Endothelial cell of umbilical vein (primary cell): ENCODE data around the gene FNDC5. TPM values are rescaled to one million over a fixed set of nuclear protein-coding genes. Genes with fewer than 3 reads are reported as not detected.

ENCODE experiments used
- BruUV-seq: library from RNA; stranded (reverse); fragments of 400-500 nt; replicated peaks from 2 replicates; lab custom pipeline; 2021; lab: Mats Ljungman, UMichigan
- CTCF ChIA-PET: fragments of 300-600, 350-600 bp; sonication (Branson Sonifier 250); formaldehyde crosslinking; loops from one replicate; lab custom pipeline; 2021; ENCODE audit warnings: antibody characterized with exemption, inconsistent platforms; lab: Charles Lee
- POLR2A ChIA-PET: fragments of 300-600, 350-600 bp; sonication (Branson Sonifier 250); formaldehyde crosslinking; loops from one replicate; lab custom pipeline; 2021; ENCODE audit warnings: antibody characterized with exemption, inconsistent platforms; lab: Charles Lee
- DNase-seq: peaks from one replicate; pipeline ENCODE4 v3.0.0-alpha.2; 2011; ENCODE audit warnings: low read depth, low spot score
- FAIRE-seq: peaks from 2 replicates; lab custom pipeline; 2011; peaks lifted over from hg19 to GRCh38; lab: Jason Lieb, UNC
- H2AFZ ChIP-seq: 2 replicates; pipeline ENCODE4 v1.6.0; 2012; ENCODE audit warnings: low read depth, low read length, control low read depth, inconsistent platforms
- H3K27ac ChIP-seq: 2 replicates; pipeline ENCODE4 v1.5.1; 2011; ENCODE audit warnings: low read depth, mild to moderate bottlenecking, control low read depth, low read length, moderate library complexity; ENCODE audit not compliant: insufficient read depth
- H3K27me3 ChIP-seq, 2 experiments: 2 replicates each; pipeline versions ENCODE4 v1.6.0 to v1.6.1; 2011; ENCODE audit warnings: low read length in 2 of 2, mixed read lengths in 1 of 2; ENCODE audit not compliant: control insufficient read depth in 2 of 2, insufficient read depth in 2 of 2
- H3K36me3 ChIP-seq, 2 experiments: 2 replicates in 1 of 2; 3 replicates in 1 of 2; pipeline ENCODE4 v1.5.1; 2011; ENCODE audit warnings: low read length in 2 of 2, mild to moderate bottlenecking in 1 of 2, moderate library complexity in 1 of 2; ENCODE audit not compliant: control insufficient read depth in 2 of 2, insufficient read depth in 2 of 2; ENCODE audit errors: extremely low read depth in 1 of 2
- H3K4me1 ChIP-seq: 3 replicates; pipeline ENCODE4 v1.5.1; 2011; ENCODE audit warnings: mild to moderate bottlenecking, low read length; ENCODE audit not compliant: control insufficient read depth, insufficient read depth; ENCODE audit errors: extremely low read depth
- H3K4me2 ChIP-seq: 2 replicates; pipeline ENCODE4 v1.6.1; 2011; ENCODE audit warnings: low read length, control low read depth, mixed read lengths; ENCODE audit not compliant: insufficient read depth
- H3K4me3 ChIP-seq, 3 experiments: fragments of 200-600 bp in 1 of 3; sonication (generic), shearing (Covaris generic) in 1 of 3; replicated peaks in 1 of 3; 2 replicates each; pipeline ENCODE4 v1.5.1; 2011 to 2016; ENCODE audit warnings: control low read depth in 3 of 3, low read length in 3 of 3, mild to moderate bottlenecking in 2 of 3, inconsistent platforms in 1 of 3, low read depth in 1 of 3, moderate library complexity in 1 of 3; ENCODE audit not compliant: insufficient read depth in 1 of 3
- H3K79me2 ChIP-seq: 2 replicates; pipeline ENCODE4 v1.6.0; 2012; ENCODE audit warnings: low read length, inconsistent platforms; ENCODE audit not compliant: control insufficient read depth, insufficient read depth
- H3K9ac ChIP-seq: replicated peaks from 2 replicates; pipeline ENCODE3; 2011; ENCODE audit warnings: low read length, control low read depth; ENCODE audit not compliant: insufficient read depth; ENCODE audit errors: extremely low read depth
- H3K9me1 ChIP-seq: replicated peaks from 3 replicates; pipeline ENCODE4 v1.6.0; 2011; ENCODE audit warnings: mild to moderate bottlenecking, low read length; ENCODE audit not compliant: control insufficient read depth, insufficient read depth; ENCODE audit errors: extremely low read depth
- H3K9me3 ChIP-seq: replicated peaks from 2 replicates; pipeline ENCODE4 v1.5.1; 2012; ENCODE audit warnings: low read length, inconsistent platforms; ENCODE audit not compliant: control insufficient read depth, insufficient read depth
- H4K20me1 ChIP-seq: replicated peaks from 2 replicates; pipeline ENCODE3; 2011; ENCODE audit warnings: mild to moderate bottlenecking, low read length; ENCODE audit not compliant: control insufficient read depth, insufficient read depth; ENCODE audit errors: extremely low read depth
- CTCF ChIP-seq, 2 donors: IDR thresholded peaks; 1 replicate in 1 of 2; 2 replicates in 1 of 2; pipeline ENCODE4 v1.5.1; 2011; ENCODE audit warnings: low read length in 2 of 2, mild to moderate bottlenecking in 2 of 2, moderate library complexity in 2 of 2, control low read depth in 1 of 2, inconsistent platforms in 1 of 2, low read depth in 1 of 2; ENCODE audit not compliant: insufficient read depth in 1 of 2; ENCODE audit errors: extremely low read depth in 1 of 2
- EZH2 ChIP-seq: IDR thresholded peaks from 2 replicates; pipeline ENCODE4 v1.6.1; 2012; ENCODE audit warnings: borderline replicate concordance, low read depth, mild to moderate bottlenecking, moderate library complexity, low read length, inconsistent platforms; ENCODE audit not compliant: severe bottlenecking
- FOS ChIP-seq: IDR thresholded peaks from 2 replicates; pipeline ENCODE4 v1.6.1; 2011; ENCODE audit warnings: mild to moderate bottlenecking, low read length, moderate library complexity, borderline replicate concordance; ENCODE audit not compliant: insufficient read depth
- GATA2 ChIP-seq: IDR thresholded peaks from 2 replicates; pipeline ENCODE4 v1.7.0; 2011; ENCODE audit warnings: low read depth, mild to moderate bottlenecking, moderate library complexity, mixed read lengths, low read length; ENCODE audit not compliant: insufficient read length, insufficient read depth
- JUN ChIP-seq: IDR thresholded peaks from 2 replicates; pipeline ENCODE4 v1.6.1; 2011; ENCODE audit warnings: borderline replicate concordance, low read depth; ENCODE audit not compliant: insufficient read length, insufficient read depth
- MAX ChIP-seq: IDR thresholded peaks from 2 replicates; pipeline ENCODE4 v1.6.1; 2011; ENCODE audit not compliant: insufficient read depth, insufficient read length
- MYC ChIP-seq: IDR thresholded peaks from one replicate; pipeline ENCODE4 v1.6.1; 2011; ENCODE audit warnings: mild to moderate bottlenecking, low read depth, low read length
- POLR2A ChIP-seq: IDR thresholded peaks from 2 replicates; pipeline ENCODE4 v1.6.1; 2012; ENCODE audit warnings: low read depth, mild to moderate bottlenecking, control low read depth, low read length
- POLR2AphosphoS5 ChIP-seq: IDR thresholded peaks from 2 replicates; pipeline ENCODE4 v1.6.1; 2012; ENCODE audit warnings: low read depth, mild to moderate bottlenecking, control low read depth, low read length, moderate library complexity; ENCODE audit not compliant: insufficient read depth
- dilution Hi-C: fragments of 300-500 bp; cut with MboI; formaldehyde crosslinking; loops from one replicate; pipeline ENCODE4 v1.15.0; 2019; ENCODE audit warnings: low sequenced_read_pairs; ENCODE audit not compliant: extremely low pct_ligation_motif_present
- intact Hi-C: fragments of 100-400 bp; cut with micrococcal nuclease; formaldehyde crosslinking; loops from one replicate; pipeline ENCODE4 v1.10.0; 2022
- polyA plus RNA-seq, 4 experiments: library from polyadenylated mRNA; depleted of rRNA in 3 of 4; stranded (reverse) in 3 of 4; unstranded in 1 of 4; fragments of >200 nt; gene quantifications; 2 replicates each; pipeline versions ENCODE4 v1.2.1 to v1.2.3, GENCODE V29; 2011 to 2012; ENCODE audit warnings: missing spikeins in 1 of 4
- total RNA-seq: library from RNA; stranded (reverse); gene quantifications from 2 replicates; pipeline ENCODE4 v1.2.3, GENCODE V29; 2021

The FNDC5 gene
- total and polyA plus RNA-seq, 2 donors (not counting 3 experiments of a cell fraction or from before 2014, with no cell fraction given): 0.14 to 0.64 TPM

GRCh38 chr1:32894681-32895080 lies 24.0 kb upstream of the FNDC5 start:
- no peak overlapping the region for H3K4me3 ChIP-seq
- no peak overlapping the region for H2AFZ ChIP-seq
- ChIA-PET POLR2A (no interaction called here), CTCF (interaction anchor here (1.0 to 5.7 kb wide), 4 partner anchors 12 to 191 kb away, joined by 3 to 51 read pairs (median 4); no protein-coding TSS in a partner anchor)
- H3K27me3 ChIP-seq: peaks cover 13 to 19% of the 10 kb centered on the region in 2 experiments
- FAIRE-seq (no peak), DNase-seq (no peak)
- H3K27ac ChIP-seq: no peak overlapping the region
- dilution Hi-C loops (no loop called here), intact Hi-C loops (no loop called here)
- H3K9ac ChIP-seq: no peak overlapping the region
- no peaks in the 10 kb centered on the region for H3K79me2 ChIP-seq
- no peak overlapping the region for H3K4me2 ChIP-seq
- BruUV-seq: no TSS peak
- peaks cover 8% of the 10 kb centered on the region for H3K4me1 ChIP-seq
- no peaks in the 10 kb centered on the region for H4K20me1 ChIP-seq
- no peaks in the 10 kb centered on the region for H3K36me3 ChIP-seq
- H3K9me3 ChIP-seq: no peaks in the 10 kb centered on the region
- no peaks in the 10 kb centered on the region for H3K9me1 ChIP-seq
- no peak for TF ChIP-seq GATA2
- TF ChIP-seq POLR2AphosphoS5: no peak

DNA sequence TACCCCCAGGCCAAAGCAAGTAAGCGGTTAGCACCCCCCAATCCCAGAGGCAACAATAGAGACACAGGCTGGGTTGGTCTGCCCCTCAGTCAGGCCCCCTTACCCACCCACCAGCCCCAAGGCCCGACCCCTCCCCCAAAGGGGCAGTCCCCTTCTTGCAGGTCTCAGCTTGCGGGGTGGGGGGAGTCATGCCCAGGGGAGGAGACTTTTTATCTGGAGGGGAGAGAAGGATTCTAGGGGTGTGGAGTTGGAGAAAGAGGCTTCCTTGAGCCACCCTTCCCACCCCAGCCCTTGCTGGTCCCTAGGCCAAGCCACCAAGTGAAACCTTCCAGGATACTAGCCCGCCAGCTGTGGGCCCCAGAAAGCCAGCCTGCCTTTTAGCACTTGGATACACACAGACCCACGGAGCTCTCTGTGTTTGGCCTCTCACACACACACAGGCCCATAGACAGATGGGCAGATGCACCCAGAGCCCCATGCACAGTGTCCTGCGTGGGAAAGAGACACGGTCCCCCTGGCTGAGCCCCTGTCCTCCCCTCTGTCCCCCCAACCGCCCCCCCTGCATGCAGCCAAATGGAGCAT lies 23.4 kb upstream of the FNDC5 start:
- ChIA-PET CTCF (interaction anchor here (1.0 to 5.7 kb wide), 2 partner anchors 13 to 17 kb away, joined by 3 to 51 read pairs; no protein-coding TSS in a partner anchor), POLR2A (no interaction called here)
- H3K79me2 ChIP-seq: no peaks in the 10 kb centered on the region
- no TSS peak for BruUV-seq
- H3K9ac ChIP-seq: no peak overlapping the region
- H2AFZ ChIP-seq: no peak overlapping the region
- dilution Hi-C loops: no loop called here
- H3K4me2 ChIP-seq: no peak overlapping the region
- TF ChIP-seq MYC (no peak), GATA2 (no peak), FOS (no peak), CTCF (IDR thresholded peaks at IDR 0.05; ENCODE audit: extremely low read depth in 1 of 2, insufficient read depth in 1 of 2, low read depth in 1 of 2, low read length in 2 of 2) (no peak), POLR2A (no peak), MAX (no peak), JUN (no peak), EZH2 (no peak), POLR2AphosphoS5 (no peak)
- no peaks in the 10 kb centered on the region for H3K36me3 ChIP-seq
- H3K4me3 ChIP-seq: no peak overlapping the region
- no peak for DNase-seq
- H3K4me1 ChIP-seq: peaks cover 8% of the 10 kb centered on the region
- no peak overlapping the region for H3K27ac ChIP-seq
- no peaks in the 10 kb centered on the region for H3K9me3 ChIP-seq
- H3K9me1 ChIP-seq: no peaks in the 10 kb centered on the region
- no peaks in the 10 kb centered on the region for H4K20me1 ChIP-seq
- peaks cover 13 to 19% of the 10 kb centered on the region in 2 experiments for H3K27me3 ChIP-seq
- FAIRE-seq: no peak
- intact Hi-C loops: no loop called here
